H1 (cell line): ENCODE results near the gene CISH. TPM values are rescaled to one million over a fixed set of nuclear protein-coding genes. Genes with fewer than 3 reads are reported as not detected.
A peak's percentile ranks its signal among the peaks of the same experiment; 100 is the strongest.

Experiments used
- CTCF ChIA-PET: fragments of 300-600 bp; sonication (Branson Sonifier 250); formaldehyde crosslinking; loops from one replicate; lab custom pipeline; 2021; ENCODE audit not compliant: partially characterized antibody; lab: Charles Lee
- POLR2A ChIA-PET: fragments of 300-600 bp; sonication (Branson Sonifier 250); formaldehyde crosslinking; loops from one replicate; lab custom pipeline; 2021; ENCODE audit warnings: inconsistent platforms; ENCODE audit not compliant: partially characterized antibody; lab: Charles Lee
- DNase-seq, 2 experiments: peaks; one replicate each; pipeline versions ENCODE4 v3.0.0 to v3.0.0-alpha.2; 2010 to 2022; ENCODE audit warnings: low spot score in 2 of 2, low read depth in 1 of 2, mixed read lengths in 1 of 2
- FAIRE-seq: peaks from 2 replicates; lab custom pipeline; 2011; peaks lifted over from hg19 to GRCh38; lab: Jason Lieb, UNC
- H2AFZ ChIP-seq: 2 replicates; pipeline ENCODE4 v1.8.1; 2012; ENCODE audit warnings: low read length, inconsistent platforms
- H2AK5ac ChIP-seq: 2 replicates; pipeline ENCODE4 v1.6.1; 2013; ENCODE audit warnings: low read depth, low read length
- H2BK120ac ChIP-seq: replicated peaks from 2 replicates; pipeline ENCODE3; 2013; ENCODE audit warnings: low read depth, low read length, inconsistent platforms
- H2BK12ac ChIP-seq: 2 replicates; pipeline ENCODE4 v1.6.1; 2013; ENCODE audit warnings: low read depth, low read length
- H2BK15ac ChIP-seq: 2 replicates; pipeline ENCODE4 v1.6.1; 2013; ENCODE audit warnings: low read length
- H2BK20ac ChIP-seq: 2 replicates; pipeline ENCODE4 v1.6.1; 2013; ENCODE audit warnings: low read length
- H2BK5ac ChIP-seq: 2 replicates; pipeline ENCODE4 v1.6.1; 2013; ENCODE audit warnings: low read depth, low read length
- H3K14ac ChIP-seq: 2 replicates; pipeline ENCODE4 v1.6.1; 2013; ENCODE audit warnings: inconsistent platforms; ENCODE audit not compliant: insufficient read length
- H3K18ac ChIP-seq: 2 replicates; pipeline ENCODE4 v1.6.1; 2013; ENCODE audit warnings: low read length; ENCODE audit errors: extremely low read depth
- H3K23ac ChIP-seq: 2 replicates; pipeline ENCODE4 v1.6.1; 2013; ENCODE audit warnings: inconsistent platforms; ENCODE audit not compliant: insufficient read length
- H3K23me2 ChIP-seq: 2 replicates; pipeline ENCODE4 v1.6.1; 2013; ENCODE audit warnings: low read depth, low read length
- H3K27ac ChIP-seq: 2 replicates; pipeline ENCODE4 v1.6.1; 2011; ENCODE audit warnings: low read depth, low read length, inconsistent platforms
- H3K27me3 ChIP-seq, 4 experiments: replicated peaks in 1 of 4; 1 replicate in 1 of 4; 2 replicates in 3 of 4; pipeline versions ENCODE4 v1.6.1 to v1.8.1; 2011 to 2013; ENCODE audit warnings: low read length in 3 of 4, mild to moderate bottlenecking in 3 of 4, inconsistent platforms in 2 of 4, mixed read lengths in 2 of 4, moderate library complexity in 1 of 4; ENCODE audit not compliant: control insufficient read depth in 3 of 4, insufficient read depth in 3 of 4; ENCODE audit errors: extremely low read depth in 1 of 4
- H3K36me3 ChIP-seq, 4 experiments: 2 replicates each; pipeline versions ENCODE4 v1.6.1 to v1.8.1; 2011 to 2013; ENCODE audit warnings: mild to moderate bottlenecking in 4 of 4, low read length in 3 of 4, moderate library complexity in 2 of 4, control low read depth in 1 of 4, inconsistent platforms in 1 of 4; ENCODE audit not compliant: insufficient read depth in 4 of 4, control insufficient read depth in 2 of 4
- H3K4ac ChIP-seq: replicated peaks from 2 replicates; pipeline ENCODE3; 2013; ENCODE audit warnings: low read length, low read depth, mixed read lengths, inconsistent platforms; ENCODE audit not compliant: insufficient read length
- H3K4me1 ChIP-seq, 4 experiments: replicated peaks in 1 of 4; 1 replicate in 1 of 4; 2 replicates in 3 of 4; pipeline versions ENCODE4 v1.6.1 to v1.8.1; 2011 to 2013; ENCODE audit warnings: low read length in 3 of 4, inconsistent platforms in 2 of 4, mixed read lengths in 1 of 4; ENCODE audit not compliant: insufficient read depth in 4 of 4, control insufficient read depth in 3 of 4
- H3K4me2 ChIP-seq, 2 experiments: 2 replicates each; pipeline versions ENCODE4 v1.6.1 to v1.8.1; 2011 to 2013; ENCODE audit warnings: low read depth in 2 of 2, low read length in 2 of 2, control low read depth in 1 of 2, inconsistent platforms in 1 of 2, mild to moderate bottlenecking in 1 of 2; ENCODE audit not compliant: insufficient read depth in 1 of 2
- H3K4me3 ChIP-seq, 4 experiments: fragments of 200-600, 300-600 bp in 1 of 4; sonication (generic), shearing (Covaris generic), sonication (Bioruptor Twin) in 1 of 4; 2 replicates each; pipeline versions ENCODE4 v1.5.1 to v1.8.1; 2011 to 2016; ENCODE audit warnings: low read length in 4 of 4, low read depth in 3 of 4, control low read depth in 2 of 4, inconsistent platforms in 2 of 4, mild to moderate bottlenecking in 2 of 4, mixed read lengths in 1 of 4, moderate library complexity in 1 of 4; ENCODE audit not compliant: insufficient read depth in 2 of 4; ENCODE audit errors: extremely low read depth in 1 of 4
- H3K56ac ChIP-seq: replicated peaks from 2 replicates; pipeline ENCODE3; 2013; ENCODE audit warnings: low read depth, mild to moderate bottlenecking, mixed read lengths, low read length, inconsistent platforms; ENCODE audit not compliant: insufficient read length
- H3K79me1 ChIP-seq: 2 replicates; pipeline ENCODE4 v1.6.1; 2013; ENCODE audit warnings: low read depth, low read length, control low read depth
- H3K79me2 ChIP-seq, 2 experiments: 2 replicates each; pipeline versions ENCODE4 v1.6.1 to v1.8.1; 2012 to 2013; ENCODE audit warnings: low read length in 2 of 2, mild to moderate bottlenecking in 2 of 2, inconsistent platforms in 1 of 2; ENCODE audit not compliant: insufficient read depth in 2 of 2, control insufficient read depth in 1 of 2
- H3K9ac ChIP-seq, 4 experiments: replicated peaks in 1 of 4; 1 replicate in 1 of 4; 2 replicates in 3 of 4; pipeline versions ENCODE4 v1.6.1 to v1.8.1; 2011 to 2013; ENCODE audit warnings: low read depth in 3 of 4, low read length in 3 of 4, control low read depth in 2 of 4, mild to moderate bottlenecking in 2 of 4, moderate library complexity in 2 of 4, inconsistent platforms in 1 of 4; ENCODE audit errors: extremely low read depth in 1 of 4
- H3K9me3 ChIP-seq, 2 experiments: 2 replicates each; pipeline versions ENCODE4 v1.6.1 to v1.8.1; 2012 to 2013; ENCODE audit warnings: mild to moderate bottlenecking in 2 of 2, moderate library complexity in 2 of 2, control low read depth in 1 of 2, inconsistent platforms in 1 of 2, low read depth in 1 of 2, low read length in 1 of 2, mixed read lengths in 1 of 2; ENCODE audit not compliant: insufficient read depth in 2 of 2
- H4K20me1 ChIP-seq, 2 experiments: replicated peaks in 1 of 2; 2 replicates each; pipeline versions ENCODE3 to v1.8.1; 2011 to 2013; ENCODE audit warnings: inconsistent platforms in 2 of 2, low read length in 2 of 2, mild to moderate bottlenecking in 1 of 2; ENCODE audit not compliant: insufficient read depth in 2 of 2, control insufficient read depth in 1 of 2
- H4K5ac ChIP-seq: 2 replicates; pipeline ENCODE4 v1.6.1; 2013; ENCODE audit warnings: low read length, low read depth, mixed read lengths, inconsistent platforms; ENCODE audit not compliant: insufficient read length
- H4K8ac ChIP-seq: 2 replicates; pipeline ENCODE4 v1.8.0; 2013; ENCODE audit warnings: mild to moderate bottlenecking, moderate library complexity, low read length, inconsistent platforms; ENCODE audit not compliant: insufficient read depth; ENCODE audit errors: extremely low read depth
- H4K91ac ChIP-seq: replicated peaks from 2 replicates; pipeline ENCODE3; 2013; ENCODE audit warnings: low read length, mixed read lengths, inconsistent platforms; ENCODE audit not compliant: insufficient read length
- POLR2AphosphoS5 ChIP-seq: IDR thresholded peaks from 2 replicates; pipeline ENCODE4 v1.6.1; 2011; ENCODE audit warnings: low read depth, low read length
- WGBS, 2 experiments: shearing (Covaris generic) in 1 of 2; methylation state at CpG; one replicate each; pipeline versions ENCODE4 v1.1.6 to v1.1.7; 2013 to 2015; ENCODE audit warnings: low lambda C conversion rate in 2 of 2, mixed read lengths in 2 of 2, inconsistent platforms in 1 of 2, low coverage in 1 of 2, missing lambda C conversion rate in 1 of 2; ENCODE audit not compliant: insufficient replicate concordance in 2 of 2, insufficient coverage in 1 of 2, insufficient read length in 1 of 2; ENCODE audit errors: extremely low coverage in 1 of 2, missing lambda C conversion rate in 1 of 2; 5-methylcytosine and 5-hydroxymethylcytosine counted together
- polyA plus RNA-seq, 7 experiments: library from polyadenylated mRNA; depleted of rRNA in 3 of 7; stranded (reverse) in 5 of 7; unstranded in 2 of 7; fragments of >200 nt in 5 of 7; fragments of 200-250 nt in 2 of 7; gene quantifications; 1 replicate in 5 of 7; 2 replicates in 1 of 7; 4 replicates in 1 of 7; pipeline versions ENCODE4 v1.2.1 to v1.2.3, GENCODE V29; 2011 to 2013; ENCODE audit warnings: missing spikeins in 2 of 7, mixed read lengths in 2 of 7
- total RNA-seq: library from RNA; stranded (reverse); fragmentation: NEBNext Ultra II Directional; extraction: Animal tissue kit (Norgen Biotek cat#: 25700); gene quantifications from 2 replicates; pipeline ENCODE4 v1.2.1, GENCODE V29; 2021

The CISH gene
- total and polyA plus RNA-seq, 2 of the 8 experiments (the other 6 are each of a cell fraction or from before 2014, with no cell fraction given), result 1.9 to 2.2 TPM

DNA sequence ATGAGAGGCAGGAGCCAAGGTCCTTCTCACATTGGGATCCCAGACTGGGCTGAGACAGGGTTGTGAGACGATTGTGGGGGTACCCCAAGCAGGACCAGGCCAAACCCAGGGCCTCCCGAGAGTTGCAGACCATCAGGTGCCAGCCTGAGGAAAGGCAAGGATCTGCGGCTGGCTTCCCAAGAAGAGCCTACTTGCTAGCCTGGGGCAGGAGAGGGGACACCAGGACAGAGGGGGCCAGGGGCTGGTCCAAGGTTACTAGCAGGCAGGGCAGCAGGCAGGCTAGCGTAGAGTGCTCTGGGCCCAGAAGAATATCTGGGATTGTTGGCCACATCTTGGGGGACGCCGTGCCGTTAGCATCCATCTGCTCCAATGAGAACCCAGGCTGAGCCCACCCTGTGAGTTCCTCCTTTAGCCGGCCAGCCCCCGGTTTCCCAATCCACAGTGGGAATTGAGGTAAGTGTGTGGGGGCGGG is 546 bp downstream of the CISH start:
- H3K23me2 ChIP-seq, result peaks cover 4% of the 10 kb centered on the region; the same call in 1 of the 2 replicates
- CTCF ChIA-PET, result interaction anchor here (1.3 to 50.4 kb wide), 4 partner anchors 9 to 50 kb away, joined by 5 to 1262 read pairs (median 548); partner anchors contain the start of genes C3orf18, DOCK3 and HEMK1
- H3K14ac ChIP-seq, result no peak overlapping the region
- H4K8ac ChIP-seq, result peak overlapping the region; percentile 77; the same call in 1 of the 2 replicates
- H3K9me3 ChIP-seq, result no peaks in the 10 kb centered on the region
- no peaks in the 10 kb centered on the region for H3K79me2 ChIP-seq
- WGBS, 2 experiments, result 58% methylated on average over 10 of the region's 10 CpGs; no CpG with 5 or more reads in 1 of the 2 experiments
- POLR2A ChIA-PET, result interaction anchor here (1.0 to 2.1 kb wide), 3 partner anchors 12 to 64 kb away, joined by 3 to 4 read pairs (median 4); partner anchors contain the start of gene DOCK3
- H3K4me2 ChIP-seq, result peak overlapping the region; percentile 68 to 82
- H2AK5ac ChIP-seq, result no peak overlapping the region
- no peaks in the 10 kb centered on the region for H3K79me1 ChIP-seq
- H3K4me1 ChIP-seq, result peaks cover 0 to 12% (median 4%) of the 10 kb centered on the region in 4 experiments; a peak in 5 of 7 replicates
- no peak overlapping the region for H3K27ac ChIP-seq
- peaks cover 12 to 36% (median 32%) of the 10 kb centered on the region in 4 experiments; a peak in 6 of 7 replicates for H3K27me3 ChIP-seq
- H4K91ac ChIP-seq, result no peak overlapping the region
- H3K4ac ChIP-seq, result no peak overlapping the region
- FAIRE-seq, result no peak
- H3K56ac ChIP-seq, result peak overlapping the region; percentile 17
- H2BK5ac ChIP-seq, result no peak overlapping the region; the same call in 1 of the 2 replicates
- H2BK120ac ChIP-seq, result no peak overlapping the region
- H2BK15ac ChIP-seq, result no peak overlapping the region
- H2BK20ac ChIP-seq, result no peak overlapping the region
- no peaks in the 10 kb centered on the region for H3K36me3 ChIP-seq
- H4K20me1 ChIP-seq, result peaks cover 0 to 15% of the 10 kb centered on the region in 2 experiments
- no peak for DNase-seq
- H3K18ac ChIP-seq, result no peak overlapping the region; the same call in 1 of the 2 replicates
- H3K4me3 ChIP-seq, result peak overlapping the region; percentile 39 to 70 (median 50)
- H3K9ac ChIP-seq, result no peak overlapping the region
- H3K23ac ChIP-seq, result no peak overlapping the region
- no peak overlapping the region for H4K5ac ChIP-seq
- H2AFZ ChIP-seq, result no peak overlapping the region
- peak overlapping the region; percentile 75; the same call in 1 of the 2 replicates for H2BK12ac ChIP-seq
- no peak for TF ChIP-seq POLR2AphosphoS5
